ENCODE data around the gene SPATA25.

Gene SPATA25

GRCh38 chr20:45857114-45857881 is 30.1 kb downstream of the SPATA25 start, which contains the start of the genes ACOT8 and ZSWIM3:
ACOT8 (minus strand) TSS chr20:45857392; CDS start chr20:45857315, 77 bp downstream.
ZSWIM3 (plus strand) TSS chr20:45857614; CDS start chr20:45857826, 212 bp downstream.
- Histone ChIP-seq H3K4me3 (ENCODE audit: low read length) (peak within 1 kb of the TSS; percentile 91), H3K27me3 (ENCODE audit: insufficient read depth, low read length) (no peaks in the 10 kb centered on the region), H3K9ac (ENCODE audit: low read depth, low read length) (peak within 1 kb of the TSS; percentile 81; the same call in 1 of the 2 replicates), H3K4me1 (ENCODE audit: insufficient read depth, low read length) (peaks cover 14% of the 10 kb centered on the region; the same call in 1 of the 2 replicates), H3K9me3 (ENCODE audit: insufficient read depth, low read depth, low read length) (no peaks in the 10 kb centered on the region), H3K36me3 (ENCODE audit: insufficient read depth, low read depth, low read length) (0 out of 2 replicates have a peak, but pooled peaks cover 2% of the 10 kb centered on the region), H3K27ac (ENCODE audit: low read length) (peak within 1 kb of the TSS; percentile 78)

- Histone ChIP-seq H3K9me3 (ENCODE audit: insufficient read depth, low read depth, low read length) (no peaks in the 10 kb centered on the region), H3K27ac (ENCODE audit: low read length) (no peak overlapping the region), H3K9ac (ENCODE audit: low read depth, low read length) (peak overlapping the region; percentile 47; the same call in 1 of the 2 replicates), H3K27me3 (ENCODE audit: insufficient read depth, low read length) (no peaks in the 10 kb centered on the region), H3K4me1 (ENCODE audit: insufficient read depth, low read length) (peaks cover 14% of the 10 kb centered on the region; the same call in 1 of the 2 replicates), H3K36me3 (ENCODE audit: insufficient read depth, low read depth, low read length) (peaks cover 13% of the 10 kb centered on the region), H3K4me3 (ENCODE audit: low read length) (peak overlapping the region; percentile 49)
These were observed 33.9 kb downstream of the SPATA25 start for GRCh38 chr20:45853484-45853883.

GRCh38 chr20:45852326-45852725 is 35.1 kb downstream of the SPATA25 start:
- H3K27ac ChIP-seq (ENCODE audit: low read length): no peak overlapping the region
- peaks cover 19% of the 10 kb centered on the region for H3K36me3 ChIP-seq (ENCODE audit: insufficient read depth, low read depth, low read length)
- H3K9ac ChIP-seq (ENCODE audit: low read depth, low read length): no peak overlapping the region
- peaks cover 14% of the 10 kb centered on the region; the same call in 1 of the 2 replicates for H3K4me1 ChIP-seq (ENCODE audit: insufficient read depth, low read length)
- no peaks in the 10 kb centered on the region for H3K9me3 ChIP-seq (ENCODE audit: insufficient read depth, low read depth, low read length)
- no peaks in the 10 kb centered on the region for H3K27me3 ChIP-seq (ENCODE audit: insufficient read depth, low read length)
- no peak overlapping the region for H3K4me3 ChIP-seq (ENCODE audit: low read length)

- Histone ChIP-seq H3K27ac (ENCODE audit: low read length) (no peak overlapping the region), H3K9me3 (ENCODE audit: insufficient read depth, low read depth, low read length) (no peaks in the 10 kb centered on the region), H3K9ac (ENCODE audit: low read depth, low read length) (no peak overlapping the region), H3K27me3 (ENCODE audit: insufficient read depth, low read length) (no peaks in the 10 kb centered on the region), H3K4me1 (ENCODE audit: insufficient read depth, low read length) (peaks cover 14% of the 10 kb centered on the region; the same call in 1 of the 2 replicates), H3K4me3 (ENCODE audit: low read length) (no peak overlapping the region), H3K36me3 (ENCODE audit: insufficient read depth, low read depth, low read length) (peaks cover 21% of the 10 kb centered on the region)
These were observed 35.9 kb downstream of the SPATA25 start for GRCh38 chr20:45851501-45851900.

GRCh38 chr20:45850926-45851325 is 36.5 kb downstream of the SPATA25 start:
- peaks cover 27% of the 10 kb centered on the region for H3K36me3 ChIP-seq (ENCODE audit: insufficient read depth, low read depth, low read length)
- no peak overlapping the region for H3K27ac ChIP-seq (ENCODE audit: low read length)
- no peak overlapping the region for H3K4me3 ChIP-seq (ENCODE audit: low read length)
- H3K4me1 ChIP-seq (ENCODE audit: insufficient read depth, low read length): peaks cover 14% of the 10 kb centered on the region; the same call in 1 of the 2 replicates
- no peaks in the 10 kb centered on the region for H3K27me3 ChIP-seq (ENCODE audit: insufficient read depth, low read length)
- no peak overlapping the region for H3K9ac ChIP-seq (ENCODE audit: low read depth, low read length)
- H3K9me3 ChIP-seq (ENCODE audit: insufficient read depth, low read depth, low read length): no peaks in the 10 kb centered on the region

GRCh38 chr20:45850238-45850637 is 37.2 kb downstream of the SPATA25 start:
- no peak overlapping the region for H3K4me3 ChIP-seq (ENCODE audit: low read length)
- no peaks in the 10 kb centered on the region for H3K27me3 ChIP-seq (ENCODE audit: insufficient read depth, low read length)
- no peak overlapping the region for H3K9ac ChIP-seq (ENCODE audit: low read depth, low read length)
- H3K27ac ChIP-seq (ENCODE audit: low read length): no peak overlapping the region
- H3K9me3 ChIP-seq (ENCODE audit: insufficient read depth, low read depth, low read length): no peaks in the 10 kb centered on the region
- peaks cover 32% of the 10 kb centered on the region for H3K36me3 ChIP-seq (ENCODE audit: insufficient read depth, low read depth, low read length)
- peaks cover 14% of the 10 kb centered on the region; the same call in 1 of the 2 replicates for H3K4me1 ChIP-seq (ENCODE audit: insufficient read depth, low read length)

GRCh38 chr20:45848969-45849582 is 38.3 kb downstream of the SPATA25 start:
- peaks cover 6% of the 10 kb centered on the region; the same call in 1 of the 2 replicates for H3K4me1 ChIP-seq (ENCODE audit: insufficient read depth, low read length)
- H3K9me3 ChIP-seq (ENCODE audit: insufficient read depth, low read depth, low read length): no peaks in the 10 kb centered on the region
- H3K27ac ChIP-seq (ENCODE audit: low read length): no peak overlapping the region
- no peak overlapping the region for H3K4me3 ChIP-seq (ENCODE audit: low read length)
- H3K27me3 ChIP-seq (ENCODE audit: insufficient read depth, low read length): no peaks in the 10 kb centered on the region
- peaks cover 41% of the 10 kb centered on the region for H3K36me3 ChIP-seq (ENCODE audit: insufficient read depth, low read depth, low read length)
- no peak overlapping the region for H3K9ac ChIP-seq (ENCODE audit: low read depth, low read length)

GRCh38 chr20:45848421-45848820 is 39.0 kb downstream of the SPATA25 start:
- Histone ChIP-seq H3K27me3 (ENCODE audit: insufficient read depth, low read length) (no peaks in the 10 kb centered on the region), H3K36me3 (ENCODE audit: insufficient read depth, low read depth, low read length) (peaks cover 47% of the 10 kb centered on the region), H3K9ac (ENCODE audit: low read depth, low read length) (no peak overlapping the region)

GRCh38 chr20:45845452-45845851 is 42.0 kb downstream of the SPATA25 start:
- Histone ChIP-seq H3K36me3 (ENCODE audit: insufficient read depth, low read depth, low read length) (peaks cover 68% of the 10 kb centered on the region), H3K4me1 (ENCODE audit: insufficient read depth, low read length) (no peaks in the 10 kb centered on the region), H3K9me3 (ENCODE audit: insufficient read depth, low read depth, low read length) (no peaks in the 10 kb centered on the region), H3K4me3 (ENCODE audit: low read length) (no peak overlapping the region), H3K27ac (ENCODE audit: low read length) (no peak overlapping the region), H3K27me3 (ENCODE audit: insufficient read depth, low read length) (no peaks in the 10 kb centered on the region), H3K9ac (ENCODE audit: low read depth, low read length) (no peak overlapping the region)

More at GRCh38 chr20:45848421-45848820, 39.0 kb downstream of the SPATA25 start:
- Histone ChIP-seq H3K9me3 (ENCODE audit: insufficient read depth, low read depth, low read length) (no peaks in the 10 kb centered on the region), H3K4me1 (ENCODE audit: insufficient read depth, low read length) (peaks cover 6% of the 10 kb centered on the region; the same call in 1 of the 2 replicates), H3K27ac (ENCODE audit: low read length) (no peak overlapping the region), H3K4me3 (ENCODE audit: low read length) (no peak overlapping the region)

GRCh38 chr20:45843506-45843905 is 43.9 kb downstream of the SPATA25 start:
- Histone ChIP-seq H3K9me3 (ENCODE audit: insufficient read depth, low read depth, low read length) (no peaks in the 10 kb centered on the region), H3K27me3 (ENCODE audit: insufficient read depth, low read length) (no peaks in the 10 kb centered on the region)

GRCh38 chr20:45842169-45842812 is 45.1 kb downstream of the SPATA25 start:
- no peak overlapping the region for H3K9ac ChIP-seq (ENCODE audit: low read depth, low read length)
- H3K27ac ChIP-seq (ENCODE audit: low read length): no peak overlapping the region
- H3K27me3 ChIP-seq (ENCODE audit: insufficient read depth, low read length): no peaks in the 10 kb centered on the region
- peaks cover 63% of the 10 kb centered on the region for H3K36me3 ChIP-seq (ENCODE audit: insufficient read depth, low read depth, low read length)
- no peaks in the 10 kb centered on the region for H3K4me1 ChIP-seq (ENCODE audit: insufficient read depth, low read length)
- no peaks in the 10 kb centered on the region for H3K9me3 ChIP-seq (ENCODE audit: insufficient read depth, low read depth, low read length)
- no peak overlapping the region for H3K4me3 ChIP-seq (ENCODE audit: low read length)

More at GRCh38 chr20:45843506-45843905, 43.9 kb downstream of the SPATA25 start:
- H3K36me3 ChIP-seq (ENCODE audit: insufficient read depth, low read depth, low read length): peaks cover 68% of the 10 kb centered on the region
- H3K27ac ChIP-seq (ENCODE audit: low read length): no peak overlapping the region
- no peak overlapping the region for H3K9ac ChIP-seq (ENCODE audit: low read depth, low read length)
- no peaks in the 10 kb centered on the region for H3K4me1 ChIP-seq (ENCODE audit: insufficient read depth, low read length)
- no peak overlapping the region for H3K4me3 ChIP-seq (ENCODE audit: low read length)

Measured in iPS-20b (cell line).